ENCODE data around the gene NARS2.

NARS2 gene

GRCh38 chr11:78446210-78446609 is 128.5 kb downstream of the NARS2 start:
- no peaks in the 10 kb centered on the region for H3F3A ChIP-seq (ENCODE audit: control insufficient read depth, insufficient read depth)
- peaks cover 16% of the 10 kb centered on the region for H3K36me3 ChIP-seq (ENCODE audit: control insufficient read depth, low read length)
- H3K4me3 ChIP-seq (ENCODE audit: low read length) = no peak overlapping the region
- H3K79me2 ChIP-seq (ENCODE audit: control insufficient read depth, low read length) = no peaks in the 10 kb centered on the region
- TF ChIP-seq EZH2phosphoT487 (IDR thresholded peaks at IDR 0.05; ENCODE audit: borderline replicate concordance, low read length) = no peak
- TF ChIP-seq, protein P1, sequence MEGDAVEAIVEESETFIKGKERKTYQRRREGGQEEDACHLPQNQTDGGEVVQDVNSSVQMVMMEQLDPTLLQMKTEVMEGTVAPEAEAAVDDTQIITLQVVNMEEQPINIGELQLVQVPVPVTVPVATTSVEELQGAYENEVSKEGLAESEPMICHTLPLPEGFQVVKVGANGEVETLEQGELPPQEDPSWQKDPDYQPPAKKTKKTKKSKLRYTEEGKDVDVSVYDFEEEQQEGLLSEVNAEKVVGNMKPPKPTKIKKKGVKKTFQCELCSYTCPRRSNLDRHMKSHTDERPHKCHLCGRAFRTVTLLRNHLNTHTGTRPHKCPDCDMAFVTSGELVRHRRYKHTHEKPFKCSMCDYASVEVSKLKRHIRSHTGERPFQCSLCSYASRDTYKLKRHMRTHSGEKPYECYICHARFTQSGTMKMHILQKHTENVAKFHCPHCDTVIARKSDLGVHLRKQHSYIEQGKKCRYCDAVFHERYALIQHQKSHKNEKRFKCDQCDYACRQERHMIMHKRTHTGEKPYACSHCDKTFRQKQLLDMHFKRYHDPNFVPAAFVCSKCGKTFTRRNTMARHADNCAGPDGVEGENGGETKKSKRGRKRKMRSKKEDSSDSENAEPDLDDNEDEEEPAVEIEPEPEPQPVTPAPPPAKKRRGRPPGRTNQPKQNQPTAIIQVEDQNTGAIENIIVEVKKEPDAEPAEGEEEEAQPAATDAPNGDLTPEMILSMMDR (IDR thresholded peaks at IDR 0.05; ENCODE audit: low read depth, low read length, poor library complexity, severe bottlenecking) = no peak
- H3K4me2 ChIP-seq (ENCODE audit: low read length) = no peak overlapping the region
- no peaks in the 10 kb centered on the region for H3K9me2 ChIP-seq (replicated peaks; ENCODE audit: control insufficient read depth, low read length)
- no peaks in the 10 kb centered on the region for H3K4me1 ChIP-seq (ENCODE audit: control insufficient read depth, low read length)
- no peaks in the 10 kb centered on the region for H3K27me3 ChIP-seq (ENCODE audit: control insufficient read depth, low read length)
- H4K20me1 ChIP-seq (ENCODE audit: control insufficient read depth, insufficient read depth, low read depth, low read length) = no peaks in the 10 kb centered on the region
- no peaks in the 10 kb centered on the region for H3K9me3 ChIP-seq (ENCODE audit: control insufficient read depth, insufficient read depth, low read length)
- H3K27ac ChIP-seq (ENCODE audit: low read depth, low read length) = no peak overlapping the region

DNA sequence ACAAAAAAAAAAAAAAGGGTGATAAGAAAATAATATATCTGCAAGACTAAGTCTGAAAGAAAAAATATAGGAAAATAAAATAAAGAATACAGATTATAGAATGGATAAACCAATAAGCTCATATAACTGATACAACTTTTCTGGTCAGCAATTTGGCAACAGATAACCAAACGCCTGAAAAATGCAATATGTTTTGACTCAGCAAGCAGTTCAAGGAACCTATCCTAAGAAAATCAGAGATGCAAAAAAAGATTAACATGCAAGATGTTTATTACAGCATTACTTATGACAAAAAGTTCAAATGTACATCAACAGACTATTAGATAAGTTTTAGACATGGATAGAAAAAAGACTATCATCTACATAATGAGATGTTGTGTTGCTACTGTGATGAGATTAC is 129.9 kb downstream of the NARS2 start:
- H3K27ac ChIP-seq (ENCODE audit: low read depth, low read length) = no peak overlapping the region
- H3K79me2 ChIP-seq (ENCODE audit: control insufficient read depth, low read length) = no peaks in the 10 kb centered on the region
- H3K36me3 ChIP-seq (ENCODE audit: control insufficient read depth, low read length) = peaks cover 20% of the 10 kb centered on the region
- H3K9me3 ChIP-seq (ENCODE audit: control insufficient read depth, insufficient read depth, low read length) = no peaks in the 10 kb centered on the region
- no peaks in the 10 kb centered on the region for H3F3A ChIP-seq (ENCODE audit: control insufficient read depth, insufficient read depth)
- no peaks in the 10 kb centered on the region for H3K27me3 ChIP-seq (ENCODE audit: control insufficient read depth, low read length)
- peaks cover 5% of the 10 kb centered on the region for H3K4me1 ChIP-seq (ENCODE audit: control insufficient read depth, low read length)
- H4K20me1 ChIP-seq (ENCODE audit: control insufficient read depth, insufficient read depth, low read depth, low read length) = no peaks in the 10 kb centered on the region
- no peaks in the 10 kb centered on the region for H3K9me2 ChIP-seq (replicated peaks; ENCODE audit: control insufficient read depth, low read length)
- no peak overlapping the region for H3K4me3 ChIP-seq (ENCODE audit: low read length)
- TF ChIP-seq, protein P1 (IDR thresholded peaks at IDR 0.05; ENCODE audit: low read depth, low read length, poor library complexity, severe bottlenecking) = no peak
- no peak for TF ChIP-seq EZH2phosphoT487 (IDR thresholded peaks at IDR 0.05; ENCODE audit: borderline replicate concordance, low read length)
- no peak overlapping the region for H3K4me2 ChIP-seq (ENCODE audit: low read length)

DNA sequence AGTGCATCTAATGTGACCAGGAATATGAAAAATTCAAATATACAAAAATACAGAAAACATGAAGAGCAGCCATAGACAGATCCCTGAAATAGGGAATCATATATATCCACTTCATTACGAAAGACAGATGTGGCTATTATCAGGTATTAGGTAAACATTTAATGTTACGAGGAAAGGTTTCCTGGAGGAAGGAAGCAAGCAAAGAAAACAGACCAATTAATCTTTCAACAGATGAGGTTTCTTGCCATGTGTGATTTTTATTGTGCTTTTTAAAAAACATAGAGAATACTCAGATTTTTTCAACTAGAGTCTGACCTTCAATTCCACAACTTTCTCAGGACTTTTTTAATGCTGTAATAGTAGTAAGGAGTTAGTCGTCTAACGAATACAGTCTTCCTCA is 132.7 kb downstream of the NARS2 start:
- Histone ChIP-seq H3K4me2 (ENCODE audit: low read length) (no peak overlapping the region), H3K79me2 (ENCODE audit: control insufficient read depth, low read length) (no peaks in the 10 kb centered on the region), H3K9me2 (replicated peaks; ENCODE audit: control insufficient read depth, low read length) (no peaks in the 10 kb centered on the region), H3K4me1 (ENCODE audit: control insufficient read depth, low read length) (peaks cover 22% of the 10 kb centered on the region), H3F3A (ENCODE audit: control insufficient read depth, insufficient read depth) (no peaks in the 10 kb centered on the region), H3K4me3 (ENCODE audit: low read length) (no peak overlapping the region), H3K36me3 (ENCODE audit: control insufficient read depth, low read length) (peaks cover 28% of the 10 kb centered on the region), H3K27ac (ENCODE audit: low read depth, low read length) (no peak overlapping the region), H4K20me1 (ENCODE audit: control insufficient read depth, insufficient read depth, low read depth, low read length) (no peaks in the 10 kb centered on the region), H3K9me3 (ENCODE audit: control insufficient read depth, insufficient read depth, low read length) (no peaks in the 10 kb centered on the region), H3K27me3 (ENCODE audit: control insufficient read depth, low read length) (no peaks in the 10 kb centered on the region)
- no peak for TF ChIP-seq EZH2phosphoT487 (IDR thresholded peaks at IDR 0.05; ENCODE audit: borderline replicate concordance, low read length)
- TF ChIP-seq, protein P1 (IDR thresholded peaks at IDR 0.05; ENCODE audit: low read depth, low read length, poor library complexity, severe bottlenecking) = no peak
